HepG2 (cell line): ENCODE data around the gene LRIT2. TPM values are rescaled to one million over a fixed set of nuclear protein-coding genes. Genes with fewer than 3 reads are reported as not detected.

Experiments used
- ATAC-seq: fragments of 200-7000 bp; cut with Tn5 transposase; 3 replicates; pipeline ENCODE4 v1.9.1; 2020; ENCODE audit warnings: mild to moderate bottlenecking, moderate library complexity
- BruUV-seq: library from RNA; stranded (reverse); fragments of 400-500 nt; replicated peaks from 2 replicates; lab custom pipeline; 2021; lab: Mats Ljungman, UMichigan
- CTCF ChIA-PET: fragments of 300-600 bp; formaldehyde crosslinking; extraction: SDS; loops from one replicate; lab custom pipeline; 2021; ENCODE audit warnings: low total read pairs, inconsistent platforms, low intra/inter-chr PET ratio; lab: Yijun Ruan, JAX
- POLR2A ChIA-PET: fragments of 350-600 bp; sonication (Branson Sonifier 250); formaldehyde crosslinking; loops from one replicate; lab custom pipeline; 2020; ENCODE audit warnings: antibody characterized with exemption, inconsistent platforms; lab: Yijun Ruan, JAX
- DNase-seq: peaks from one replicate; pipeline ENCODE4 v3.0.0-alpha.2; 2015; ENCODE audit warnings: low spot score
- FAIRE-seq: peaks from 3 replicates; lab custom pipeline; 2011; peaks lifted over from hg19 to GRCh38; lab: Jason Lieb, UNC
- H2AFZ ChIP-seq: one replicate; pipeline ENCODE4 v1.6.1; 2011; ENCODE audit warnings: low read length, inconsistent platforms
- H3K27ac ChIP-seq: fragments of 300-600 bp; 3 replicates; pipeline ENCODE4 v1.8.0; 2011; ENCODE audit warnings: mixed run types, mild to moderate bottlenecking, mixed read lengths, low read length, inconsistent platforms; ENCODE audit not compliant: insufficient read depth; ENCODE audit errors: extremely low read length
- H3K27me3 ChIP-seq, 2 experiments: fragments of 200-600 bp in 1 of 2; 2 replicates in 1 of 2; 3 replicates in 1 of 2; pipeline versions ENCODE4 v1.6.0 to v1.8.0; 2011; ENCODE audit warnings: low read length in 2 of 2, mild to moderate bottlenecking in 2 of 2, moderate library complexity in 2 of 2, inconsistent platforms in 1 of 2; ENCODE audit not compliant: insufficient read depth in 2 of 2, control insufficient read depth in 1 of 2
- H3K36me3 ChIP-seq, 2 experiments: fragments of 200-600 bp in 1 of 2; replicated peaks in 1 of 2; 2 replicates in 1 of 2; 3 replicates in 1 of 2; pipeline versions ENCODE4 v1.5.1 to v1.8.0; 2011; ENCODE audit warnings: low read length in 2 of 2, inconsistent platforms in 1 of 2; ENCODE audit not compliant: insufficient read depth in 2 of 2, control insufficient read depth in 1 of 2
- H3K4me1 ChIP-seq: 2 replicates; pipeline ENCODE4 v1.5.1; 2012; ENCODE audit warnings: low read length, inconsistent platforms; ENCODE audit not compliant: insufficient read depth
- H3K4me2 ChIP-seq: 2 replicates; pipeline ENCODE4 v1.6.0; 2011; ENCODE audit warnings: low read depth, low read length, inconsistent platforms
- H3K4me3 ChIP-seq, 3 experiments: fragments of 200-600 bp in 1 of 3; sonication (generic), shearing (Covaris generic) in 1 of 3; replicated peaks in 1 of 3; 2 replicates each; pipeline ENCODE4 v1.5.1; 2011 to 2016; ENCODE audit warnings: low read length in 3 of 3, inconsistent platforms in 2 of 3, low read depth in 2 of 3, mild to moderate bottlenecking in 2 of 3, control low read depth in 1 of 3, mixed read lengths in 1 of 3; ENCODE audit not compliant: insufficient read depth in 1 of 3
- H3K79me2 ChIP-seq: one replicate; pipeline ENCODE4 v1.6.1; 2011; ENCODE audit warnings: low read length, inconsistent platforms; ENCODE audit not compliant: insufficient read depth
- H3K9ac ChIP-seq: 2 replicates; pipeline ENCODE4 v1.6.0; 2011; ENCODE audit warnings: mild to moderate bottlenecking, low read depth, low read length, inconsistent platforms; ENCODE audit not compliant: insufficient read depth
- H3K9me3 ChIP-seq: 2 replicates; pipeline ENCODE4 v1.5.1; 2012; ENCODE audit warnings: mild to moderate bottlenecking, low read length
- H4K20me1 ChIP-seq: 2 replicates; pipeline ENCODE4 v1.6.0; 2011; ENCODE audit warnings: inconsistent platforms, mild to moderate bottlenecking, low read length, moderate library complexity; ENCODE audit not compliant: insufficient read depth
- FOXP4 ChIP-seq: sonication (generic); formaldehyde crosslinking; IDR thresholded peaks from 2 replicates; pipeline ENCODE4 v1.4.0; 2020; ENCODE audit warnings: missing genetic modification reagents
- GZF1 ChIP-seq: sonication (generic); formaldehyde crosslinking; IDR thresholded peaks from 2 replicates; pipeline ENCODE4 v1.5.1; 2020; ENCODE audit warnings: mild to moderate bottlenecking, missing genetic modification reagents
- HNRNPLL ChIP-seq: fragments of 200-400 bp; formaldehyde crosslinking; IDR thresholded peaks from 2 replicates; pipeline ENCODE4 v1.6.1; 2017; ENCODE audit warnings: mild to moderate bottlenecking, low read depth, low read length; ENCODE audit not compliant: poor library complexity, severe bottlenecking
- NFYB ChIP-seq: sonication (generic); formaldehyde crosslinking; IDR thresholded peaks from 2 replicates; pipeline ENCODE4 v1.4.0; 2020; ENCODE audit warnings: missing genetic modification reagents
- PBX2 ChIP-seq: IDR thresholded peaks from 2 replicates; pipeline ENCODE4 v1.6.1; 2016; ENCODE audit warnings: control low read depth
- PREB ChIP-seq: sonication (generic); formaldehyde crosslinking; IDR thresholded peaks from 2 replicates; pipeline ENCODE4 v1.4.0; 2020; ENCODE audit warnings: missing genetic modification reagents
- SAFB2 ChIP-seq: sonication (generic); formaldehyde crosslinking; IDR thresholded peaks from 2 replicates; pipeline ENCODE4 v1.5.1; 2020; ENCODE audit warnings: missing genetic modification reagents, low read depth, mild to moderate bottlenecking, borderline replicate concordance
- SKIL ChIP-seq: sonication (generic); formaldehyde crosslinking; IDR thresholded peaks from 2 replicates; pipeline ENCODE4 v1.8.0; 2022; ENCODE audit warnings: missing genetic modification reagents, mild to moderate bottlenecking, moderate library complexity, borderline replicate concordance
- SYNCRIP ChIP-seq: fragments of 200-400 bp; formaldehyde crosslinking; IDR thresholded peaks from 2 replicates; pipeline ENCODE4 v1.6.1; 2018; ENCODE audit warnings: mild to moderate bottlenecking, low read depth, low read length; ENCODE audit not compliant: insufficient read depth
- ZNF326 ChIP-seq: sonication (generic); formaldehyde crosslinking; IDR thresholded peaks from 2 replicates; pipeline ENCODE4 v1.4.0; 2020; ENCODE audit warnings: missing genetic modification reagents, borderline replicate concordance
- ZNF333 ChIP-seq: sonication (generic); formaldehyde crosslinking; IDR thresholded peaks from 2 replicates; pipeline ENCODE4 v1.4.0; 2020; ENCODE audit warnings: mild to moderate bottlenecking, missing genetic modification reagents, borderline replicate concordance
- ZNF33A ChIP-seq: sonication (generic); formaldehyde crosslinking; IDR thresholded peaks from 2 replicates; pipeline ENCODE4 v1.5.1; 2020; ENCODE audit warnings: missing genetic modification reagents, mild to moderate bottlenecking, moderate library complexity, borderline replicate concordance
- ZNF737 ChIP-seq: sonication (generic); formaldehyde crosslinking; IDR thresholded peaks from 2 replicates; pipeline ENCODE4 v1.5.0; 2020; ENCODE audit warnings: missing genetic modification reagents, mild to moderate bottlenecking, borderline replicate concordance
- ZSCAN9 ChIP-seq: IDR thresholded peaks from 2 replicates; pipeline ENCODE4 v1.6.1; 2016; ENCODE audit warnings: borderline replicate concordance
- WGBS: methylation state at CpG from one replicate; pipeline ENCODE4 v1.1.6; 2017; ENCODE audit warnings: low lambda C conversion rate; 5-methylcytosine and 5-hydroxymethylcytosine counted together
- in situ Hi-C: cut with HindIII; loops from 2 replicates; pipeline ENCODE4 v1.10.0; 2017; ENCODE audit warnings: low pct_unique_long_range_greater_than_20kb; ENCODE audit not compliant: extremely low pct_ligation_motif_present
- intact Hi-C: fragments of 100-400 bp; cut with micrococcal nuclease; formaldehyde crosslinking; loops from one replicate; pipeline ENCODE4 v1.10.0; 2022; ENCODE audit not compliant: unreplicated experiment
- polyA plus RNA-seq, 8 experiments: library from polyadenylated mRNA; depleted of rRNA in 3 of 8; stranded (reverse) in 7 of 8; unstranded in 1 of 8; fragments of >200 nt; fragmentation: Illumina TruSeq in 4 of 8; extraction: Trizol in 4 of 8; gene quantifications; 2 replicates each; pipeline versions ENCODE4 v1.2.1 to v1.2.3, GENCODE V29; 2011 to 2016; ENCODE audit warnings: low read depth in 4 of 8, missing spikeins in 1 of 8, mixed read lengths in 1 of 8; ENCODE audit not compliant: insufficient read depth in 1 of 8
- total RNA-seq, 5 experiments: library from RNA; depleted of rRNA; stranded (reverse); fragments of >200 nt; fragmentation: Illumina TruSeq; extraction: Trizol; gene quantifications; 2 replicates each; pipeline ENCODE4 v1.2.3, GENCODE V29; 2016; ENCODE audit warnings: low read depth in 1 of 5

Gene LRIT2
- total and polyA plus RNA-seq, 2 of the 13 experiments (the other 11 are each of a cell fraction or from before 2014, with no cell fraction given) = not detected

GRCh38 chr10:84208023-84208422, 17.3 kb downstream of the LRIT2 start:
- POLR2A ChIA-PET = no interaction called here
- no peak overlapping the region for H3K4me2 ChIP-seq
- DNase-seq (no peak), FAIRE-seq (no peak), ATAC-seq (no peak)
- H4K20me1 ChIP-seq = no peaks in the 10 kb centered on the region
- intact Hi-C loops = no loop called here
- peaks cover 1 to 10% of the 10 kb centered on the region in 2 experiments; a peak in 2 of 5 replicates for H3K27me3 ChIP-seq
- H3K79me2 ChIP-seq = no peaks in the 10 kb centered on the region
- no peak overlapping the region for H2AFZ ChIP-seq
- TF ChIP-seq ZSCAN9 (CRISPR knock-in tag) = no peak
- TF ChIP-seq GZF1 (CRISPR knock-in tag) = no peak
- TF ChIP-seq SYNCRIP = no peak
- TF ChIP-seq PBX2 (CRISPR knock-in tag) = no peak
- TF ChIP-seq PREB (CRISPR knock-in tag) = no peak
- TF ChIP-seq NFYB (CRISPR knock-in tag) = no peak
- no peak for TF ChIP-seq HNRNPLL
- no peak for TF ChIP-seq ZNF737 (CRISPR knock-in tag)
- no peak for TF ChIP-seq SKIL
- no peak for TF ChIP-seq SAFB2
- TF ChIP-seq ZNF33A (CRISPR knock-in tag) = no peak
- TF ChIP-seq ZNF333 (CRISPR knock-in tag) = no peak
- TF ChIP-seq FOXP4 (CRISPR knock-in tag) = no peak
- TF ChIP-seq ZNF326 (CRISPR knock-in tag) = no peak
- CTCF ChIA-PET = no interaction called here
- no peak overlapping the region for H3K9ac ChIP-seq
- H3K4me1 ChIP-seq = no peaks in the 10 kb centered on the region
- in situ Hi-C loops = loop anchor here (5.0 kb wide), 1 partner anchor 76 kb away; no protein-coding TSS in a partner anchor
- 16% methylated on average over 9 of the region's 10 CpGs for WGBS
- no peak overlapping the region for H3K27ac ChIP-seq
- no TSS peak for BruUV-seq
- H3K36me3 ChIP-seq = no peaks in the 10 kb centered on the region
- H3K9me3 ChIP-seq = no peaks in the 10 kb centered on the region
- no peak overlapping the region for H3K4me3 ChIP-seq
